T47D (cell line): ENCODE data around the gene TIA1.
"Not testable (repeated sequence)": the region's sequence is repeated elsewhere in the genome, so short reads cannot be mapped to it uniquely, and the experiment has no call there.

Experiments
- DNase-seq, 2 experiments: peaks; one replicate each; pipeline versions ENCODE4 v3.0.0 to v3.0.0-alpha.2; 2011 to 2012; ENCODE audit warnings: low read depth in 1 of 2, low spot score in 1 of 2
- JUND ChIP-seq: IDR thresholded peaks from 2 replicates; pipeline ENCODE4 v1.6.1; 2012; ENCODE audit warnings: low read depth
- in situ Hi-C: cut with HindIII; loops from 2 replicates; pipeline ENCODE4 v1.10.0; 2016; ENCODE audit warnings: low sequenced_read_pairs, low pct_unique_long_range_greater_than_20kb

The TIA1 gene

GRCh38 chr2:70173520-70173919 lies 74.9 kb downstream of the TIA1 start:
- DNase-seq = no peak
- in situ Hi-C loops = no loop called here
- no peak for TF ChIP-seq JUND

GRCh38 chr2:70169654-70170245 lies 78.7 kb downstream of the TIA1 start:
- in situ Hi-C loops, DNase-seq: not testable (repeated sequence)

- DNase-seq = peak in 1 of 2 experiments; percentile 91
- TF ChIP-seq JUND = no peak
- in situ Hi-C loops = no loop called here
Observed at GRCh38 chr2:70161069-70161534, 87.3 kb downstream of the TIA1 start.

- in situ Hi-C loops = no loop called here
- DNase-seq = no peak
- no peak for TF ChIP-seq JUND
Observed at GRCh38 chr2:70160545-70160944, 87.9 kb downstream of the TIA1 start.
